ENCODE data around the gene CROCC2. TPM values are rescaled to one million over a fixed set of nuclear protein-coding genes. Genes with fewer than 3 reads are reported as not detected.

CROCC2 gene
- polyA plus RNA-seq, 1 of the 3 experiments (the other 2 are of a cell fraction) = not detected

GRCh38 chr2:240983996-240984498 is 77.9 kb downstream of the CROCC2 start:
- H3K27ac ChIP-seq (ENCODE audit: low read depth in 2 of 2, low read length in 1 of 2) = no peak overlapping the region
- WGBS (ENCODE audit: low lambda C conversion rate) = 32% methylated on average over 15 of the region's 18 CpGs
- H4K20me1 ChIP-seq (ENCODE audit: insufficient read depth) = no peaks in the 10 kb centered on the region
- H3K4me1 ChIP-seq (ENCODE audit: control insufficient read depth in 1 of 2, insufficient read depth in 2 of 2, low read depth in 1 of 2, low read length in 1 of 2) = peaks cover 0 to 5% of the 10 kb centered on the region in 2 experiments; a peak in 2 of 4 replicates
- H3K9me3 ChIP-seq = no peaks in the 10 kb centered on the region
- no peaks in the 10 kb centered on the region for H3F3A ChIP-seq (replicated peaks; ENCODE audit: insufficient read depth)
- H3K9me2 ChIP-seq = no peaks in the 10 kb centered on the region
- no peaks in the 10 kb centered on the region for H3K27me3 ChIP-seq (ENCODE audit: insufficient read depth)
- DNase-seq = no peak
- ChIA-PET CTCF (interaction anchor here (0.8 to 2.8 kb wide), 22 partner anchors 8 to 317 kb away, joined by 3 to 17 read pairs (median 4); no protein-coding TSS in a partner anchor), POLR2A (no interaction called here)
- no peak overlapping the region for H3K4me3 ChIP-seq (ENCODE audit: low read depth in 2 of 2, low read length in 1 of 2)
- H3K9ac ChIP-seq = no peak overlapping the region
- TF ChIP-seq RAD21 (IDR thresholded peaks at IDR 0.05; ENCODE audit: low read length) (no peak), MXI1 (IDR thresholded peaks at IDR 0.05; ENCODE audit: low read depth, low read length) (no peak), RXRA (IDR thresholded peaks at IDR 0.05; ENCODE audit: borderline replicate concordance, low read depth) (no peak), TAF1 (IDR thresholded peaks at IDR 0.05; ENCODE audit: borderline replicate concordance, low read depth, low read length) (no peak), IRF3 (IDR thresholded peaks at IDR 0.05; ENCODE audit: low read depth, low read length) (no peak), FOSL2 (IDR thresholded peaks at IDR 0.05; ENCODE audit: borderline replicate concordance, low read depth) (no peak), FOXM1 (IDR thresholded peaks at IDR 0.05; ENCODE audit: low read depth) (no peak), EZH2phosphoT487 (IDR thresholded peaks at IDR 0.05; ENCODE audit: borderline replicate concordance, low read depth) (no peak), NFIC (IDR thresholded peaks at IDR 0.05; ENCODE audit: borderline replicate concordance) (no peak), MEF2A (IDR thresholded peaks at IDR 0.05; ENCODE audit: borderline replicate concordance, low read depth) (no peak), SIN3A (IDR thresholded peaks at IDR 0.05; ENCODE audit: borderline replicate concordance, low read depth, low read length) (no peak), POLR2AphosphoS5 (IDR thresholded peaks at IDR 0.05; ENCODE audit: low read depth, low read length) (no peak), SMC3 (IDR thresholded peaks at IDR 0.05; ENCODE audit: low read depth, low read length) (no peak), RFX5 (IDR thresholded peaks at IDR 0.05; ENCODE audit: low read length) (no peak), ELF1 (IDR thresholded peaks at IDR 0.05) (no peak), MAX (IDR thresholded peaks at IDR 0.05; ENCODE audit: low read depth) (no peak), CHD2 (IDR thresholded peaks at IDR 0.05; ENCODE audit: low read length, partially characterized antibody) (no peak), TCF12 (IDR thresholded peaks at IDR 0.05) (no peak)
- TF ChIP-seq, protein P1, sequence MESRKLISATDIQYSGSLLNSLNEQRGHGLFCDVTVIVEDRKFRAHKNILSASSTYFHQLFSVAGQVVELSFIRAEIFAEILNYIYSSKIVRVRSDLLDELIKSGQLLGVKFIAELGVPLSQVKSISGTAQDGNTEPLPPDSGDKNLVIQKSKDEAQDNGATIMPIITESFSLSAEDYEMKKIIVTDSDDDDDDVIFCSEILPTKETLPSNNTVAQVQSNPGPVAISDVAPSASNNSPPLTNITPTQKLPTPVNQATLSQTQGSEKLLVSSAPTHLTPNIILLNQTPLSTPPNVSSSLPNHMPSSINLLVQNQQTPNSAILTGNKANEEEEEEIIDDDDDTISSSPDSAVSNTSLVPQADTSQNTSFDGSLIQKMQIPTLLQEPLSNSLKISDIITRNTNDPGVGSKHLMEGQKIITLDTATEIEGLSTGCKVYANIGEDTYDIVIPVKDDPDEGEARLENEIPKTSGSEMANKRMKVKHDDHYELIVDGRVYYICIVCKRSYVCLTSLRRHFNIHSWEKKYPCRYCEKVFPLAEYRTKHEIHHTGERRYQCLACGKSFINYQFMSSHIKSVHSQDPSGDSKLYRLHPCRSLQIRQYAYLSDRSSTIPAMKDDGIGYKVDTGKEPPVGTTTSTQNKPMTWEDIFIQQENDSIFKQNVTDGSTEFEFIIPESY (IDR thresholded peaks at IDR 0.05; ENCODE audit: borderline replicate concordance, low read depth) = no peak
- TF ChIP-seq, protein P2, sequence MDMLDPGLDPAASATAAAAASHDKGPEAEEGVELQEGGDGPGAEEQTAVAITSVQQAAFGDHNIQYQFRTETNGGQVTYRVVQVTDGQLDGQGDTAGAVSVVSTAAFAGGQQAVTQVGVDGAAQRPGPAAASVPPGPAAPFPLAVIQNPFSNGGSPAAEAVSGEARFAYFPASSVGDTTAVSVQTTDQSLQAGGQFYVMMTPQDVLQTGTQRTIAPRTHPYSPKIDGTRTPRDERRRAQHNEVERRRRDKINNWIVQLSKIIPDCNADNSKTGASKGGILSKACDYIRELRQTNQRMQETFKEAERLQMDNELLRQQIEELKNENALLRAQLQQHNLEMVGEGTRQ (IDR thresholded peaks at IDR 0.05; ENCODE audit: borderline replicate concordance, low read depth, low read length) = no peak
- H3K79me2 ChIP-seq (ENCODE audit: insufficient read depth) = no peaks in the 10 kb centered on the region
- no peak overlapping the region for H2AFZ ChIP-seq (ENCODE audit: low read depth)
- H3K4me2 ChIP-seq = no peak overlapping the region
- no peaks in the 10 kb centered on the region for H3K36me3 ChIP-seq (replicated peaks in 1 of 2; ENCODE audit: control insufficient read depth in 1 of 2, insufficient read depth in 2 of 2, low read length in 1 of 2)
